Measurements from ENCODE around the gene SUMO2. TPM values are rescaled to one million over a fixed set of nuclear protein-coding genes. Genes with fewer than 3 reads are reported as not detected.

The SUMO2 gene
- total and polyA plus RNA-seq, 10 of the 15 experiments (the other 5 are each of a cell fraction or from before 2014, with no cell fraction given): 163 to 803 (median 555) TPM

- Histone ChIP-seq H3K36me3 (ENCODE audit: control insufficient read depth in 2 of 2, insufficient read depth in 2 of 2, low read length in 1 of 2) (peaks cover 0 to 1% of the 10 kb centered on the region in 2 experiments; a peak in 1 of 4 replicates), H3K4me1 (ENCODE audit: control insufficient read depth, insufficient read depth, low read length) (no peaks in the 10 kb centered on the region; the same call in 1 of the 2 replicates), H3K27me3 (replicated peaks in 1 of 2; ENCODE audit: control insufficient read depth in 2 of 2, insufficient read depth in 2 of 2, low read length in 1 of 2) (no peaks in the 10 kb centered on the region), H4K20me1 (ENCODE audit: control insufficient read depth, insufficient read depth) (no peaks in the 10 kb centered on the region), H3K4me3 (peak overlapping the region; percentile 77), H3K9me3 (replicated peaks; ENCODE audit: control insufficient read depth, insufficient read depth, low read length) (no peaks in the 10 kb centered on the region), H2AFZ (ENCODE audit: control insufficient read depth, low read depth, low read length) (peak overlapping the region; percentile 99), H3K9ac (ENCODE audit: control insufficient read depth, insufficient read depth, low read length) (peak overlapping the region; percentile 89), H3K79me2 (ENCODE audit: control insufficient read depth, insufficient read depth, low read length) (peaks cover 37% of the 10 kb centered on the region), H3K4me2 (ENCODE audit: control insufficient read depth, insufficient read depth) (peak overlapping the region; percentile 78; the same call in 1 of the 2 replicates), H3K27ac (ENCODE audit: control insufficient read depth, insufficient read depth) (peak overlapping the region; percentile 98)
- ChIA-PET RAD21 (ENCODE audit: unreplicated experiment) (interaction anchor here (0.6 to 10.4 kb wide), 12 partner anchors 35 to 339 kb away, joined by 3 to 131 read pairs (median 4); partner anchors contain the start of genes GRB2, MIF4GD and SLC25A19), CTCF (interaction anchor here (0.8 to 12.2 kb wide), 9 partner anchors 34 to 490 kb away, joined by 3 to 293 read pairs (median 6); partner anchors contain the start of genes ARMC7 and NT5C), POLR2A (interaction anchor here (0.6 to 1.4 kb wide), 9 partner anchors 9 to 162 kb away, joined by 3 to 7 read pairs (median 3); partner anchors contain the start of gene ARMC7), SMC1A (ENCODE audit: uncharacterized antibody, unreplicated experiment) (interaction anchor here (0.7 to 2.2 kb wide), 13 partner anchors 22 to 245 kb away, joined by 3 to 14 read pairs (median 4); partner anchors contain the start of genes GGA3, NT5C and SLC25A19)
- TF ChIP-seq NR2F1 (conservative IDR thresholded peaks at IDR 0.05): 0 out of 2 replicates have a peak, but pooled peaks have one; percentile 0
- TF ChIP-seq LARP7 (IDR thresholded peaks at IDR 0.05): 0 out of 2 replicates have a peak, but pooled peaks have one; percentile 55
- TF ChIP-seq SRF (IDR thresholded peaks at IDR 0.05; ENCODE audit: low read depth in 2 of 2, low read length in 2 of 2): no peak
- TF ChIP-seq NBN (IDR thresholded peaks at IDR 0.05): peak; percentile 6; the same call in 1 of the 2 replicates
- TF ChIP-seq, protein P1, sequence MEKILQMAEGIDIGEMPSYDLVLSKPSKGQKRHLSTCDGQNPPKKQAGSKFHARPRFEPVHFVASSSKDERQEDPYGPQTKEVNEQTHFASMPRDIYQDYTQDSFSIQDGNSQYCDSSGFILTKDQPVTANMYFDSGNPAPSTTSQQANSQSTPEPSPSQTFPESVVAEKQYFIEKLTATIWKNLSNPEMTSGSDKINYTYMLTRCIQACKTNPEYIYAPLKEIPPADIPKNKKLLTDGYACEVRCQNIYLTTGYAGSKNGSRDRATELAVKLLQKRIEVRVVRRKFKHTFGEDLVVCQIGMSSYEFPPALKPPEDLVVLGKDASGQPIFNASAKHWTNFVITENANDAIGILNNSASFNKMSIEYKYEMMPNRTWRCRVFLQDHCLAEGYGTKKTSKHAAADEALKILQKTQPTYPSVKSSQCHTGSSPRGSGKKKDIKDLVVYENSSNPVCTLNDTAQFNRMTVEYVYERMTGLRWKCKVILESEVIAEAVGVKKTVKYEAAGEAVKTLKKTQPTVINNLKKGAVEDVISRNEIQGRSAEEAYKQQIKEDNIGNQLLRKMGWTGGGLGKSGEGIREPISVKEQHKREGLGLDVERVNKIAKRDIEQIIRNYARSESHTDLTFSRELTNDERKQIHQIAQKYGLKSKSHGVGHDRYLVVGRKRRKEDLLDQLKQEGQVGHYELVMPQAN (conservative IDR thresholded peaks at IDR 0.05): peak; percentile 94; the same call in 1 of the 2 replicates
- TF ChIP-seq SMAD5 (IDR thresholded peaks at IDR 0.05; ENCODE audit: low read depth): 0 out of 2 replicates have a peak, but pooled peaks have one; percentile 14
- peak; percentile 39; the same call in 2 of the 3 replicates for ATAC-seq
- TSS peak; percentile 84 for BruUV-seq (replicated peaks)
- DNase-seq (ENCODE audit: low read depth, low spot score): no peak
- 1% methylated on average over 22 of the region's 22 CpGs for WGBS (ENCODE audit: insufficient coverage, insufficient replicate concordance, low lambda C conversion rate, missing lambda C conversion rate)
- no peak for FAIRE-seq
- in situ Hi-C loops (cut with MboI): no loop called here
- intact Hi-C loops (cut with micrococcal nuclease; ENCODE audit: unreplicated experiment): no loop called here
Observed at GRCh38 chr17:75205793-75206163, 23.0 kb upstream of the SUMO2 start.
